KBM-7 (cell line): ENCODE results near the gene ADCY4.
A peak's percentile ranks its signal among the peaks of the same experiment; 100 is the strongest.
"Not testable (repeated sequence)": the region's sequence is repeated elsewhere in the genome, so short reads cannot be mapped to it uniquely, and the experiment has no call there.

ENCODE experiments used
- DNase-seq: peaks from one replicate; pipeline ENCODE4 v3.0.0-alpha.2; 2015
- in situ Hi-C: fragments of 300-500 bp; cut with MboI; formaldehyde crosslinking; loops from 2 replicates; pipeline ENCODE4 v1.14.3; 2020; ENCODE audit warnings: low sequenced_read_pairs, low pct_unique_long_range_greater_than_20kb, mixed read lengths

The ADCY4 gene

GRCh38 chr14:24343795-24344660, 9.2 kb upstream of the ADCY4 start:
- peak; percentile 43 for DNase-seq
- in situ Hi-C loops, result loop anchor here (25.0 kb wide), 1 partner anchor 343 kb away; no protein-coding TSS in a partner anchor

DNA sequence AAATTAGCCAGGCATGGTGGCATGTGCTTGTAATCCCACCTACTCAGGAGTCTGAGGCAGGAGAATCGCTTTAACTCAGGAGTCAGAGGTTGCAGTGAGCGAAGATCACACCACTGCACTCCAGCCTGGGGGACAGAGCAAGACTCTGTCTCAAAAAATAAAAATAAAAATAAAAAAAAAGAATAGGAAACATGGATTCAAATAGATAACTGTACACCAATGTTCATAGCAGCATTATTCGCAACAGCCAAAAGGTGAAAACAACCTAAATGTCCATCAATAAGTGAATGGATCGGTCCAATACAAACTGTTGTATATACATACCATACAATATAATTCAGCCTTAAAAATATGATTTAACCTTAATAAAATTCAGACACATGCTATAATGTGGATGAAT, 8.0 kb upstream of the ADCY4 start:
- in situ Hi-C loops, result loop anchor here (25.0 kb wide), 1 partner anchor 344 kb away; no protein-coding TSS in a partner anchor
- DNase-seq, result no peak

DNA sequence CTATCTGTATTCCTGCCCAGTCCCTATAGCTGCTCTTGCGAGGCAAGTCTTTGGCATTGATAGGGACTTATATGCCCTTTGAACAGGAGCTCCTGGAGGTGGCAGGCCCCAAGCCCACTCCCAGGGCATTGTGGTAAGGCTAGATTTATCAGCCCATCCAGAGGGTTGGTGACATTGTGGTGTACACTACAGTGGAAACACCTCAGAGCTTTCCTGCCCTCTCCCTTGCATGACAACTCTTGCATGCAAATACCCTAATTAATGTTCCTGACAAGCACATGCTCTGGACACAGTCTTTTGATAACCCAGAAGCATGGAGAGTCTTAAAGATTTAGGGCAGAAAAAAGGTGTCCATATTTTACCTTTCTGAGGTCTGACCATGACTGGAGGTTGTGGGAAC, 5.7 kb upstream of the ADCY4 start:
- in situ Hi-C loops, result loop anchor here (25.0 kb wide), 1 partner anchor 347 kb away; no protein-coding TSS in a partner anchor
- DNase-seq, result no peak

GRCh38 chr14:24339284-24340151, 4.6 kb upstream of the ADCY4 start, which contains the start of gene RIPK3:
Gene RIPK3, minus strand, starts transcription at chr14:24339991. Its CDS starts 165 bp downstream, at chr14:24339826.
- in situ Hi-C loops, result loop anchor here (10.0 to 25.0 kb wide), 2 partner anchors 95 to 348 kb away; no protein-coding TSS in a partner anchor
- DNase-seq, result peak; percentile 61

- no peak for DNase-seq
- in situ Hi-C loops, result loop anchor here (10.0 to 25.0 kb wide), 2 partner anchors 96 to 348 kb away; no protein-coding TSS in a partner anchor
These were observed 4.0 kb upstream of the ADCY4 start for GRCh38 chr14:24338843-24339242.

- DNase-seq, result no peak
- in situ Hi-C loops, result loop anchor here (10.0 to 25.0 kb wide), 2 partner anchors 97 to 350 kb away; no protein-coding TSS in a partner anchor
These were observed 2.9 kb upstream of the ADCY4 start for GRCh38 chr14:24337824-24338175.

- DNase-seq, result no peak
- in situ Hi-C loops, result loop anchor here (10.0 to 25.0 kb wide), 2 partner anchors 98 to 350 kb away; no protein-coding TSS in a partner anchor
These were observed 2.4 kb upstream of the ADCY4 start for GRCh38 chr14:24337144-24337823.

- in situ Hi-C loops, result loop anchor here (10.0 to 25.0 kb wide), 2 partner anchors 99 to 352 kb away; no protein-coding TSS in a partner anchor
These were observed 745 bp upstream of the ADCY4 start for GRCh38 chr14:24335461-24336171.

GRCh38 chr14:24332268-24332993, 2.4 kb downstream of the ADCY4 start:
- in situ Hi-C loops, result loop anchor here (10.0 to 25.0 kb wide), 2 partner anchors 102 to 355 kb away; no protein-coding TSS in a partner anchor
- peak; percentile 77 for DNase-seq

More at GRCh38 chr14:24335461-24336171, 745 bp upstream of the ADCY4 start:
- no peak for DNase-seq

GRCh38 chr14:24331731-24332267, 3.1 kb downstream of the ADCY4 start:
- in situ Hi-C loops, result loop anchor here (10.0 to 25.0 kb wide), 2 partner anchors 103 to 356 kb away; no protein-coding TSS in a partner anchor
- DNase-seq, result no peak

GRCh38 chr14:24330973-24331674, 3.7 kb downstream of the ADCY4 start:
- in situ Hi-C loops, result loop anchor here (10.0 to 25.0 kb wide), 2 partner anchors 104 to 356 kb away; no protein-coding TSS in a partner anchor
- DNase-seq, result no peak

DNA sequence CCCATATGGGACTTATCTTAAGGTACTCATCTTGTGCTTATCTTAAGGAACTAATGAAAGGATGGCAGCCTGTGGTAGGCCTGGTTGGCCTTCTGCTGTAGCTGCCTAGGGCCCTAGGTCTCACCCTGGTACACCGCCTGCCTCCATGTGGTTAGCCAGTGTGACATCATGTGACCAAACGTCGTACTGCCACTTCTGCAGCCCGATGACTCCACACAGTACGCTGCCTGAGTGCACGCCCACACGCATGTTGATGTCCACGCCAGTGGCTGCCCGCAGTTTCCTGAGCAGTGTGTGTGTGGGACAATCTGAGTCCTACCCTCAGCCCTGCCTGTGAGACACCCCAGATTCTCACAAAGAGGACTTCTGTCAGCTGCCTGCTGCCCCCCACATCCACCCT, 5.1 kb downstream of the ADCY4 start:
- in situ Hi-C loops, result loop anchor here (10.0 to 25.0 kb wide), 2 partner anchors 105 to 358 kb away; no protein-coding TSS in a partner anchor

DNA sequence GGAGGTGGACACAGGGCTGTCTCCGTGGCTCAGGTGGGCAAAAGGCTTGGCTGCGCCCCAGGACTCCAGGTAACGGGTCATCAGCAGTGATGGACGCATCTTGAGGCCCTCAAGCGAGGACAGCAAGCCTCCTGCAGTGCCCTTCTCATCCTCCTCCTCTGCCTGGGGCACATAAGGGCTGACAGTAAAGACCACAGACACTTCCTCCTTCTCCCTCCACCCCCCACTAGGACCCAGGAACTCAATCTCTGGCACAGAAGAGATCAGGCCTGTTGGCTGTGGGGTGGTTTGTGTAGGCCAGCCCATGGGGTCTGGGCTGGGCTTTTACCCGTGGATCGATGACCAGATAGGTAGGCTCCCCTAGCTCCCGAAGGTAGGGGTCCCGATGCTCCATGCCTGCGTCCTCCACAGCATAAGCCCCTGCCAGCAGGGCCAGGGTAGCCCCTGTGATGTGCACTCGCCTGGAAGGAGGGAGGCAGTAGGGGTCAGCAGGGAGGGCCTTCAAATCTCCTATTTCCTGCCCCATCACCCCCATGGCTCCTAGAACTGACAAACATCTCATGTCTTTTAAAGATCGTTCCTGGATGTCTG, 5.7 kb downstream of the ADCY4 start:
- in situ Hi-C loops, result loop anchor here (25.0 kb wide), 1 partner anchor 358 kb away; no protein-coding TSS in a partner anchor
- DNase-seq, result no peak

More for the DNA sequence above, 5.1 kb downstream of the ADCY4 start:
- no peak for DNase-seq

- in situ Hi-C loops, result loop anchor here (25.0 kb wide), 1 partner anchor 359 kb away; no protein-coding TSS in a partner anchor
- DNase-seq, result not testable (repeated sequence)
These were observed 7.0 kb downstream of the ADCY4 start for GRCh38 chr14:24327914-24328313.

DNA sequence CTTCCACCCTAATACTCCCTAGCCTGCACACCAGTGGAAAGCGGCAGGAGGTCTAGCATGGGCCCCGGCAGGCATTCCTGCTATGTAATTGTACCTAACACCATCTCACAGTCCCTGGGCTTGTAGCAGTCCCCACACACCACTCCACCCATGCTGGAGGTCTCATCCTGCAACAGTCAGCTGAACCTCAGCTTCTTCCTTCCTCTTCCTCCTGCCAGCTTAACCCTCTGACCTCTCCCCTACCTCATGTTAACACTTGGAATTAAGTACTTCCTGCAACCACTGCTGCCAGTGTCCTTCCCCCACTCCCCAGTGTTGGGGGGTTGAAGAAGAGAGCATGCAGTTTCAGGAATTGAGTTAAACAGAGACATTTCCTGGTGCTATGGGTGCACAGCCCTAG, 7.6 kb downstream of the ADCY4 start:
- in situ Hi-C loops, result loop anchor here (25.0 kb wide), 1 partner anchor 360 kb away; no protein-coding TSS in a partner anchor

DNA sequence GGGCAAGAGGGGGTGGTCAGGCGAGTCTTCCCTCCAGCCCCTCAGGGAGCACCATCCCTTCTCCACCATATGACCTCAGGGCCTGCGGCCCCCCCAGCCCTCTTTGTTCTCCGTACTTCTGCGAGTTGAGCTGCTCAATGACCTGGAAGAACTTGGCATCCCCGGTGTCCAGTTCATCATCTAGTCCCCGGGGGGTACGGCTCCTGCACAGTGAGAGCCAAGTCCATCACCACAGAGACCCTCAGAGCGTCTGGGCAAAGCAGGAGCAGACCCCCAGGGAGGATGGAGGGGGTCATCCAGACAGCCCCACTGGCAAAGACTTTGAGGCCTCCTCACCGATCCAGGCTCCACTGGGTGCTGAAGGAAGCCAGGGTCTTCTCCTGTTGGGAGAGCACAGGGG, 8.9 kb downstream of the ADCY4 start:
- in situ Hi-C loops, result loop anchor here (25.0 kb wide), 1 partner anchor 361 kb away; no protein-coding TSS in a partner anchor
- no peak for DNase-seq

More for the DNA sequence above, 7.6 kb downstream of the ADCY4 start:
- DNase-seq, result peak; percentile 58
